Lower leg skin (tissue), 3 donors: ENCODE data around the gene MT1B.

Source experiments
- POLR2A ChIP-seq, 2 donors: fragments of 450-650 bp; IDR thresholded peaks; one replicate each; pipeline ENCODE4 v1.6.1; 2016 to 2017; ENCODE audit warnings: antibody characterized with exemption in 2 of 2, mild to moderate bottlenecking in 1 of 2, moderate library complexity in 1 of 2
- TF ChIP-seq, protein P1 (sequence below), 3 donors: fragments of 450-650 bp; IDR thresholded peaks; one replicate each; pipeline ENCODE4 v1.5.1; 2016; ENCODE audit warnings: antibody characterized with exemption in 3 of 3, mild to moderate bottlenecking in 3 of 3, moderate library complexity in 2 of 3

- TF ChIP-seq, protein P1, sequence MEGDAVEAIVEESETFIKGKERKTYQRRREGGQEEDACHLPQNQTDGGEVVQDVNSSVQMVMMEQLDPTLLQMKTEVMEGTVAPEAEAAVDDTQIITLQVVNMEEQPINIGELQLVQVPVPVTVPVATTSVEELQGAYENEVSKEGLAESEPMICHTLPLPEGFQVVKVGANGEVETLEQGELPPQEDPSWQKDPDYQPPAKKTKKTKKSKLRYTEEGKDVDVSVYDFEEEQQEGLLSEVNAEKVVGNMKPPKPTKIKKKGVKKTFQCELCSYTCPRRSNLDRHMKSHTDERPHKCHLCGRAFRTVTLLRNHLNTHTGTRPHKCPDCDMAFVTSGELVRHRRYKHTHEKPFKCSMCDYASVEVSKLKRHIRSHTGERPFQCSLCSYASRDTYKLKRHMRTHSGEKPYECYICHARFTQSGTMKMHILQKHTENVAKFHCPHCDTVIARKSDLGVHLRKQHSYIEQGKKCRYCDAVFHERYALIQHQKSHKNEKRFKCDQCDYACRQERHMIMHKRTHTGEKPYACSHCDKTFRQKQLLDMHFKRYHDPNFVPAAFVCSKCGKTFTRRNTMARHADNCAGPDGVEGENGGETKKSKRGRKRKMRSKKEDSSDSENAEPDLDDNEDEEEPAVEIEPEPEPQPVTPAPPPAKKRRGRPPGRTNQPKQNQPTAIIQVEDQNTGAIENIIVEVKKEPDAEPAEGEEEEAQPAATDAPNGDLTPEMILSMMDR (IDR thresholded peaks at IDR 0.05): no peak
- no peak for TF ChIP-seq POLR2A (IDR thresholded peaks at IDR 0.05)
Measured at GRCh38 chr16:56653218-56653617, 1.5 kb downstream of the MT1B start.
